CD4-positive, alpha-beta T cell treated with Interleukin-17A for 4 hours (primary cell): ENCODE measurements around the gene CCNB1IP1.
"Not testable (repeated sequence)": the region's sequence is repeated elsewhere in the genome, so short reads cannot be mapped to it uniquely, and the experiment has no call there.

Experiments
- DNase-seq: peaks from one replicate; pipeline ENCODE4 v3.0.0-alpha.2; 2020; ENCODE audit warnings: mixed read lengths

The CCNB1IP1 gene, protein sequence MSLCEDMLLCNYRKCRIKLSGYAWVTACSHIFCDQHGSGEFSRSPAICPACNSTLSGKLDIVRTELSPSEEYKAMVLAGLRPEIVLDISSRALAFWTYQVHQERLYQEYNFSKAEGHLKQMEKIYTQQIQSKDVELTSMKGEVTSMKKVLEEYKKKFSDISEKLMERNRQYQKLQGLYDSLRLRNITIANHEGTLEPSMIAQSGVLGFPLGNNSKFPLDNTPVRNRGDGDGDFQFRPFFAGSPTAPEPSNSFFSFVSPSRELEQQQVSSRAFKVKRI

DNA sequence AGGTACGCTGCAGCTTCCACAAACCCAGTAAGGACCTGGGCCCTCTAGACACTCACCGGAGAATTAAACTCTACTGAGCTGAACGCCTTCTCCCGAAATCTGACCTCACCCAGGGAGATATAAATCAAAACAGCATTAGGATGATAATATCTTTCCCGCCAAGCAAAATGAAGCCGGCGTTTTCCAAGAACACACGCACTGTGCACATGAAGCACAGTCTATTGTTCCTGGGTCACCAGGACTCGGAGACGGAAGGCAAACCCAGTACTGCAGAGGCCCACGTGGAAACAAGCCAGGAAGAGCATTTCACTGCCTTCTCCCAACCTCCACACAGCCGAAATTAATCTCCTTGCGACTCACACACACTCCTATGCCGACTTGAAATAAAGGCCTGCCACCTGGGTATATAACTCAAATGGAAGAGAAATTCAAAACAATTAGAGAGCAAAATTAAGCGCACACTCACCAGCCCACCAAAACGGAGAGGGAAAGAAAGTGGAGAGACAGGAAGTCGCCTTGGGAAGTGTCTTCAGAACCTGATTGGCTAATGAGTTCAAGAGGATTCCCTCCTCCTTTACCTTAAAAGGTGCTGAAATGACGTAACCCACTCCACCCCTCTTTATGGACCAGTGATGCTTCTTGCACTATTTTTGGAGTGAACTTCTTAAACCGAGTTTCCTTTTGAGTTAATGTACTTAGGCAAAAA lies at the start of gene CCNB1IP1:
Gene CCNB1IP1, minus strand, starts transcription at position 492 of the 706 bp plus-strand sequence. CDS start 16,756 bp downstream, outside the sequence.
- peak; percentile 57 for DNase-seq

DNA sequence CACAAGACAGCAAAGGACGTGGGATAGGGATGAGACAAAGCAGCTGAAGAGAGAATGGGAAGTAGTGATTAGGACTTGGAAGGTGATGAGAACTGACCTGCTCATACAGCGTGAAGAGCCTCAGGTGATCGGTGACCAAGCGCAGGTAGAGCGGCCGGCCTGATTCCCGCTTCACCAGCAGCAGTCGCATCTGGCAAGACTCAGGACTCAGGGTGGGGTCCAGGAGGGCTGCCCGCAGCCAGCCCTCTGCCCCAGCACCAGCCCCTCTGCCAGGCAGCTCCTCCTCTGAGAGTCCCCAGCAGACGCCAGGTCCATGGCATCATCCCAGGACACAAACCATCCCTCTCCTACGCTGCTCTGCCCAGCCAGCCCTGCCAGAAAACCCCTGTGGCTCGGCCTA lies 49.4 kb upstream of the CCNB1IP1 start:
- DNase-seq: no peak

DNA sequence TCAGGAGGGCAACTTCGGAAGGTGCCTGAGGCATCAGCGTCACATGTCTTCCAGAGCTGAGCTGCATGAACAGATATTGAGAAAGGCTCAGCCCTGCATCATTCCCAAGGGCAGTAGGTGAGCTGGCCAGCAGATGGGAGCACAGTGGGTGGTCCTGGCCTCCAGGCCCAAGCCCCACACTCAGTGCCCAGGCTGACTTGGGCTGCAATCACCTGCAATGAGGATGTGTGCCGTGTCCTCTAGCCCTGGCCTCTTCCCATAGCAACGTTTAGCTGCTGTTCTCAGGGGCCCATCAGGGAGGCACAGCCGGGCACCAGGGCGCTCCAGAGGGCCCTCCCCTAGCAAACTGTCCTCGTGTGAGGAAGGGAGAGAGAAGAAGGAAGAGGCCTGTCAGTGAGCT lies 48.3 kb upstream of the CCNB1IP1 start:
- no peak for DNase-seq

DNA sequence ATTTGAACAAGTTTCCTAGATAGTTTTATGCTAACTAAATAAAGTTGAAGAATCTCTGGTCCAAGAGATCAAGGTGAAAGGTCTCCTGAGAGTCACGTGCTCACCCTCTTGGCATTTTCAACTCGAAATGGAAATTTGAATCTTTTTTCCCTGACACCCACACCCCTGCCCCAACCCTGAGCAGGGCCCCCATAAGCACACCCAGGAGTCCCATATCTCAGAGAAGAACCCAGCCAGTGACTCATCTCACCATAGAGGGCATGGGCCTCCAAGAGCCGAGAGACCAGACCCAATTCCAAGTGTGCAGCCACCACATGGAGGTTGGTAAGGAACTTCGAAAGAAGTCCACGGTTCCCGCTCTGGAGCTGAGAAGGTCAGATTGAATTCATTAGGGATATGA lies 47.6 kb upstream of the CCNB1IP1 start:
- DNase-seq: no peak

DNA sequence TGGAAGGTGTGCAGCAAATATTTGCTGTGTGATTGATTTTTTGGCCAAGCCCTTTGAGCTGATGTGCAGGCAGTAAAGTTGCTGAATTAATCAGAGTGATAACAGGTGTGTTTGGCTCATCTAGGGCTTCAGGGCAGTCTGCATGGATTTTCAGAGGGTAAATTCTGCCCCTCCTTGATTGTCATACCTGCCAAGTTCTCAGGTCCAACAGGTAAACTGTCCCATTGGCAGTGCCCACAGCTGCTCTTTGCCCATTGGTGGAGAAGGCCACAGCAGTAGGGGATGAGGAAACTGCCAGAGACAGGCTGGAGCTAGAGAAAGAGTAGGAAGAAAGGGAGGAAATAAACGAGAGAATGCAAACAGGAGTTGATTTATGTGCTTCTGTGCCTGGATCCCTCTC lies 46.7 kb upstream of the CCNB1IP1 start:
- DNase-seq: no peak

DNA sequence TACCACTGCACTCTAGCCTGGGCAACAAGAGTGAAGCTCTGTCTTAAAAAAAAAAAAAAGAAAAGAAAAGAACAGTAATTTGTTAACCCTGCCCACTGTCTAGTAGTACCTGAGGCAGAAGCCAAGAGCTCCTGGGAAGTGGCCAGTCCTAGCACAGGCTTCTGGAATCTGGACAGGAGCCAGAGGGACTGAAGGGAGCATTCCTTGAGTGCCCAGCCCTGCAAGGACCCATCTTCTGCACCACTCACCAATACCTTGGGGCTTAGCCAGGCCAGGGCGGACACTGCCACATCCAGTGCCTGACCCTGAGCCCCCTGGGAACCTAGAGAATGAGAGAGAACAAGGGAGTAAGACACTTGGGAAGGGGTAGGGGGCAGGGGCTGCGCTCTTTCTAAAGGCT lies 44.1 kb upstream of the CCNB1IP1 start:
- DNase-seq: no peak

DNA sequence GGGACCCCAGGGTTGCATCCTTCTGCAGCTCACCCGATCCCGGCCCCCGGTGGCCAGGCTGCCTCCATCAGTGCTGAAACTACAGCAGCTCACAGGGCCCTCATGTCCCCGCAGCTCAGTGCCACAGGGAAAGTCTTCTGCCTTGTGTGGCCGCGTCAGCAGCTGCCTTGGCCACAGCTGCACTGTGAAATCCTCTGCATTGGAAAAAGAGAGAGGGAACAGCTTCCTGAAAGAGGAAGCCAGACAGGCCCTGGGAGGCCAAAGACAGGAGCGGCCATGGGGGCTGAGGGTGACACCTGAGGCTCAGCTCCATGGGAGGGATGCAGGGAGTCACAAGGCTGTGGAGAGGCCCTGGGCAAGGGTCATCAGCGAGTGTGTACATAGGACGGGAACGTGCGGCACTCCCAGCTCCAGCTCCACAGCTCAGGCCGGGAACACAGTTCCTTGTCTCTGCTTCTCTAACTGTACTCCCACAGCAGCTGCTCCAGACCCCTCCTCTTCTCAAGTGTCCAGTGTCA lies 43.1 kb upstream of the CCNB1IP1 start:
- no peak for DNase-seq

DNA sequence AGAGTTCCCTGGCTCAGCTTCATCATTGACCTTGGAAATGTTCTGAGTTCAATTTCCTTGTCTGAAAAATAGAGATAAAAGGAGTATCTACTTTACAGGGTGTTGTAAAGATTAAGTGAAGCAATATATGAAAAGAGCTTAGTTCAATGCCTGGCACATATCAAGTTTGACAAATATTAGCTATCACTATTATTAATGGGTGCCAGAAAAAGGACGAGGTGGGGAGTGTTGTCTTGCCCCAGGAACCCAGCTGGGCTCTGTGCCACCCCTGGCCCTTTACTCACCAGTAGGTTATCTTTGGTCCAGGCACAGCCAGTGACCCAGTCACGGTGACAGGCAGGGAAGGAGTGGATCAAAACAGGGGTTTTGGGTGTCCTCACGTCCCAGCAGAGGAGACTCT lies 42.4 kb upstream of the CCNB1IP1 start:
- DNase-seq: no peak

DNA sequence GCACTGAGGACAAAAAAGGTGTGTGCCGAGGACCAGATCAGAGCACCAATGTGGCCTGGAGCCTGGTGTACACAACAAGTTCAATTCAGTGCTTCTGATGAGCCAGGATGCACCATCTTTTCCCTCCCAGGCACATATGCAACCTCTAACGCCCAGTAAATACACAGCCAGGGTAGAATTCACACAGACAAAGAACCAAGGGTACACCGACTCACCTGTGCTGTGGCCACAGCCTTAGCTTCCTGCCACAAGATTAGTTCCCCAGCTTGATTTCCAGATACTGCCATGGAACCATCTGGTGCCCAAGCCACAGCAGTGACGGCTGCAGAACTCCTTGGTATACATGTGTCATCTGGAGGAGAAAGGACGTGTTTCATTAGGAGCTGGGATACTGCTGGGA lies 39.7 kb upstream of the CCNB1IP1 start:
- DNase-seq: no peak

DNA sequence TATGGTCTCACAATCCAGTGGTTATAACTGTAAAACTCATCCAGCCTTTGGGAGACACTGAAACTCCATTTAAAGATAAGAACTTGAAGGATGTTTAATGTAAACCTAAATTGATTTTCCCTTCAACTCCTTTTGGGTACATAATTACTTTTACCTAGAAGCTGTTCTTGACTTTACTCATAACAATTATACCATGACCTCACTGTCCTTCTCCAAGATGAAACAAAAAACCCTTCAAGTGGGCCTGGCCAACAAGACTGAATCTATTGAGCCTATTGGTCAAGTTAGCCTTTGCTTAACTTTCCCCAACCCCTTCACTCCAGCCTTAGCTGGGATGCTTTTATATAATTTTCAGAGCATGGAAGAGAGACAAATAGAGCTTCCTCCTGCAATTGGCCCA lies 32.8 kb upstream of the CCNB1IP1 start:
- DNase-seq: no peak

DNA sequence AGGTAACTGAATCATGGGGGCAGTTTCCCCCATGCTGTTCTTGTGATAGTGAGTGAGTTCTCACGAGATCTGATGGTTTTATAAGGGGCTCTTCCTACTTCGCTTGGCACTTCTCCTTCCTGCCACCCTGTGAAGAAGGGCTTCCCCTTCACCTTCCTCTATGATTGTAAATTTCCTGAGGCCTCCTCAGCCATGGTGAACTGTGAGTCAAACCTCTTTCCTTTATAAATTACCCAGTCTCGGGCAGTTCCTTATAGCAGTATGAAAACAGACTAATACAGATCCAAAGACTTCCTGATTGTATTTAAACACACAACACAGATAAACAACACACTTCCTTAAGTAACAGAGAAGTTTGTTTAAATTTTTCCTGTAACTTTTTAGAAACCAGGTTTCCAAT lies 25.4 kb upstream of the CCNB1IP1 start:
- DNase-seq: not testable (repeated sequence)

DNA sequence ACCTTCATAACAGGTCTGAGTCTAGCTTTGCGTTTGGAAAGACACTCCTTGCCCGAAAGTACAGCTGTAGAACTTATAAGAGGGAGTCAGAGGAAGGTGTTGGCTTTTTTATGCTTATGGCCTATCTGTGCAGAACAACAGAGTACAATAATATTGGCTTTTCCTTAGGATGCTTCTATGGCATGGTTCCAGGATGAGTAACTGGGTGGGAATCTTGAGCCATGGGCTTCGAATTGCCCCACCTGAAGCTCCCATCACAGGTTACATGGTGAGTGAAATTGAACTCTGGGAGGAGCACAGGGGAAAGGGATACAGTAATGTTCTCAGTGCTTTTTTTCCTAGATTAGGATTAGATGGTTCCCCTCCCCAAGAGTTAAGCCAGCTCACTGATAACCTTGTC lies 23.3 kb upstream of the CCNB1IP1 start:
- DNase-seq: no peak

DNA sequence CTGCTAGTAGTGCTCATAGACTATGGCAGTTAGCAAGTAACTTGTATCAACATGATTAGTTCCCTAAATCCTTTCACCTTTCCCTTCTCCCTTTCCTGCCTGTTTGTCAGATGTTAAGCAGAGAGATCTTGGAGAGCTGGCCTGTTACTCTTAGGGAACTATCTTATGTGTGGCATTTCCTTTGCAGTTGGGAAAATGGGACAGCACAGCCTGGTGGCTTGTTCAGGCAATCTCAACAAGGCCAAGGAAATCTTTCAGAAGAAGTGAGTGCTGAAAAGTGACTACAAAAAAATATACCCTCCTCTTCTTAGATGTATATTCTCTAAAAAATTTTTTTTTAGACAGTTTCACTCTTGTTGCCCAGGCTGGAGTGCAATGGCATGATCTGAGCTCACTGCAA lies 17.8 kb upstream of the CCNB1IP1 start:
- no peak for DNase-seq

DNA sequence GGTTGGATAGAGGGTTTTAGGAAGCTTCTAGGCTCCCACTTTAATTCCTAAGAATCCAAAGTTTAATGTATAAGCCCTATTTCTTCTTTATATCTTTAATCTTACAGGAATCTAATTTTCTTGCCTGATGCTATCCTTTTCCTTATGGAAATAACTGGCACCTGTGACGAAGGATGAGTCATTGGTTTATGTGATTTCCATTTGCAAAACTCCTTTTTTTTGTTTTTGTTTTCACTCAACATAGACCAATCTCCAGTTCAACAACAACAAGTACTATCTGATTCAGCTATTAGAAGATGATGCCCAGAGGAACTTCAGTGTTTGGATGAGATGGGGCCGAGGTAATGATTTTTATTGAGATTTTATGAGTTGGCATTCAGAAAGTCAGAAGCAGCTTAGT lies 17.2 kb upstream of the CCNB1IP1 start:
- no peak for DNase-seq

DNA sequence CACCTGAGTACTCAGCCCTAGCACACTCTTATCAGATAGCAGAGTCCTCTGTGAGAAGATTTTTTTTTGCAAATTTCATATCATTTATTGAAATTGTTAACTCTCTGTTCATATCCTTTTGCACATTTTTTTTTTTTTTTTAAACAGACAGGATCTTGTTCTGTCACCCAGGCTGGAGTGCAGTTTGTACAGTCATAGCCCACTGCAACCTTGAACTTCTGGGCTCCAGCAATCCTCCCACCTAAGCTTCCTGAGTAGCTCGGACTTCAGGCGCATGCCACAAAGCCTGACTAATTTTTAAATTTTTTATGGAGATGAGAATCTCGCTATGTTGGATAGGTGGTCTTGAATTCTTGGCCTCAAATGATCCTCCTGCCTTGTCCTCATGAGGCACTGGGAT lies 14.7 kb upstream of the CCNB1IP1 start:
- DNase-seq: no peak

DNA sequence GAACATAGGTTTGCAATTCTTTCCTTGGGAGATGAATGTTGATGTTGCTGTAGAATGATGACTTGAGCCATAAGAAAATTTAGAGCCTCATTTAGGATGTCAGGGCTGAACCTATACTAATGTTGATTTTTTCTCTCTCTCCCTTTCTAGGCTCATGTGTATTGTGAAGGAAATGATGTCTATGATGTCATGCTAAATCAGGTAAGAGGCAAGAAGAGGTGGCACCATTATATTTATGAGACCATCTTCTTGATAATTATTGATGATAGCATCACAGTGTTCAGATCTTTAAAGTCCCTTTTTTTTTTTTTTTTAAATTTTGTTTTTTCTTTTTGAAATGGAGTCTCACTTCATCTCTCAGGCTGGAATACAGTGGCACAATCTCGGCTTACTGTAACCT lies 13.6 kb upstream of the CCNB1IP1 start:
- DNase-seq: no peak

DNA sequence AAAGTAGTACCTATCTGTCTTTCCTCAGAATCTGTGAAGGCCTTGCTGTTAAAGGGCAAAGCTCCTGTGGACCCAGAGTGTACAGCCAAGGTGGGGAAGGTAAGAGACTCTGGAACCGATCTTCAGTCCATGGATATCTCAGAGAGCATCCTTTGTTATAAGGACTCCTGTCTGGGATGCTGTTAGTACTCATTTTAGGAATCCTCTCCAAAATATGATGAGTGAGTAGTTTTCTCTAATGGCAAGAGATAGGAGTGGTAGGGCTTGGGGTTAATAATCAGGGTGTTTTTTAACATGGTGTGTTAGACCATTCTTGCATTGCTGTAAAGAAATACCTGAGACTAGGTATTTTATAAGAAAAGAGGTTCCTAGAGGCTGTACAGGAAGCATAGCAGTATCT lies 12.3 kb upstream of the CCNB1IP1 start:
- no peak for DNase-seq

DNA sequence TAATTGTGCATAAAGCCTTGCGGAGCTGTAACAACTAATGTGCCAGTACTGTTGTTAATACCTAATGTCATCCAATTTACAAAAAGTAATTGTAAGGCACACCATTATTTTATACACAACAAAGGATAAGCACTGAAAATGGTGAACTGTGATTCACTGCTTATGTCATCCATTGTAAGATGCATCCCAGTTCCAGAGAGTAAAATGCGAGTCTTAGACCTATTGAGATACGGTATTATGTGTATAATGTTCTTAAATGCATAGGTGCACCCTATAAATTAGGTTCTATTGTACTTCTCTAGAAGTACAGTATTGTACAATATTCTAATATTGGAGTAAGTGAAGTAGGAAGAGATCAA lies 10.8 kb upstream of the CCNB1IP1 start:
- DNase-seq: no peak

DNA sequence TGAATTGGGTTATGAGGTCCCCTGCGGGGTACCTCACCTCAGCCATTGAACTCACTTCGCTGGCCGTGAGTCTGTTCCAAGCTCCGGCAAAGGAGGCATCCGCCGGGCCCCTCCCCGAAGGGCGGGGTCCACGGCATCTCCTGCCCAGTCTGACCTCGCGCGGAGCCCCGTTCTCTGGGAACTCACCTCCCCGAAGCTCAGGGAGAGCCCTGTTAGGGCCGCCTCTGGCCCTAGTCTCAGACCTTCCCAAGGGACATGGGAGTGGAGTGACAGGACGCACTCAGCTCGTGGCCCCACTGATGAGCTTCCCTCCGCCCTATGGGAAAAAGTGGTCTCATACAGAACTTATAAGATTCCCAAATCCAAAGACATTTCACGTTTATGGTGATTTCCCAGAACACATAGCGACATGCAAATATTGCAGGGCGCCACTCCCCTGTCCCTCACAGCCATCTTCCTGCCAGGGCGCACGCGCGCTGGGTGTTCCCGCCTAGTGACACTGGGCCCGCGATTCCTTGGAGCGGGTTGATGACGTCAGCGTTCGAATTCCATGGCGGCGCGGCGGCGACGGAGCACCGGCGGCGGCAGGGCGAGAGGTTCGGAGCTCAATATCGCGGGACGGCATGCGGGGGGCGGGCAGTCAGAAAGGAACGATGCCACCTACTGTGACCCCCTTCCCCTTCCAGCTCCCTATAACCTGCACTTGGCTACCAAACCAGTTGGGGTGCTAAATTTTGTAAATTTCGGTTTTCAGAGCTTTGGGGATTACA lies 10.2 kb upstream of the CCNB1IP1 start, which contains the start of gene PARP2:
Gene PARP2, plus strand, starts transcription at position 544 of the 770 bp plus-strand sequence. Its CDS starts 7 bp downstream, at position 551.
- DNase-seq: peak; percentile 87

DNA sequence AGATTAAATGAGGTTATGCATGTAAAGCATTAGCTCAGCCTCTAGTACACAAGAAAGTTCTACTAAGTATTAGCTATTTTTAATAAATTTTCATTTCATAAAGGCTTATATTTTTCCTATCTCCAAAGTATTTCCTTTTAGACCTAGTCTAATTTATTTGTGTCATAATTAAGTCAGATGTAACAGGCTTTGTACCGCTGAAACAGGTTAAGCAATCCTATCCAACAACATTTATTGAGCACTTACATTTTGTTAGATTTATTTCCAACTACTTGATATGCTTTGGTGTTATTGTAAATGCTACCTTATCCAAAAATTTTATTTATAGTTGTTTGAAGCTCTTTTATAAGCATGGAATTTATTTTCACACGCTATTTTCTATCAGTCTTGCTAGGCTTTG lies 8.6 kb upstream of the CCNB1IP1 start:
- no peak for DNase-seq

DNA sequence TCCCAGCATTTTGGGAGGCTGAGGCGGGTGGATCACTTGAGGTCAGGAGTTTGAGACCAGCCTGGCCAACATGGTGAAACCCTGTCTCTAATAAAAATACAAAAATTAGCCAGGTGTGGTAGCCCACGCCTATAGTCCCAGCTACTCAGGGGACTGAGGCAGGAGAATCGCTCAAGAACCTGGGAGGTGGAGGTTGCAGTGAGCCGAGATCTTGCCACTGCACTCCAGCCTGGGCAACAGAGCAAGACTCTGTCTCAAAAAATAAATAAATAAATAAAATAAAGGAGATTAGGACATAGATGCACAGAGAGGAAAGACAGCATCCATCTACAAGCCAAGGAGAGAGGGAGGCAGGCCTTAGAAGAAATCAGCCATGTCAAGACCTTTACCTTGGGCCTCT lies 8.0 kb upstream of the CCNB1IP1 start:
- not testable (repeated sequence) for DNase-seq

DNA sequence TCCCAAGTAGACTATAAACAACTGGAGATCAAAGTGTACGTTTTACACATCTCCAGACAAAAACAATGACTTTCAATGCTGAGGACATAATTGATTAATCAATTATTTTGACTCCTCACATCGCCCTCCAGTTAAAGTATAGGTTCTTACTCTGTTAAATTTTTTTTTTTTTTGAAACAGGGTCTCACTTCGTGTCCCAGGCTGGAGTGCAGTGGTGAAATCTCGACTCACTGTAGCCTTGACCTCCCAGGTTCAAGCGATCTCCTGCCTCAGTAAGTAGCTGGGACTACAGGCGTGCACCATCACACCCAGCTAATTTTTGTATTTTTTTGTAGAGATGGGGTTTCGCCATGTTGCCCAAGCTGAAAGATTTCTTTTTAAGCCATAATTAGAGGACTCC lies 938 bp upstream of the CCNB1IP1 start:
- no peak for DNase-seq

DNA sequence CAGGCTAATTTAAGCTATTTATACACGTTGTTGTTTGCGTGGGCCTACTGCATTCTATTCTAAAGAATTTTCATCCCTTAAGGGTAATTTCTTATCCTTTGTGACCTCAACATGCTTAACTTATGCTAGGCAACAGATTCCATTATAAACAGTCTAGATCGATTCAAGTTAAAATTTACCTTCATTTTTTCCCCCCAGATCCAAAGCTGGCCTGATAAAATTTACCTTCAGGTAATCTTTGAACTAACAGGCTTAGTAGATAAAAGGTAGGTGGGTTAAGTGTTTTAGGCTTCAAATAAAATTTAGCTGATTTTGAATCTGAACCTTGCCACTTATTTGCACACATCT lies 389 bp upstream of the CCNB1IP1 start:
- DNase-seq: no peak

DNA sequence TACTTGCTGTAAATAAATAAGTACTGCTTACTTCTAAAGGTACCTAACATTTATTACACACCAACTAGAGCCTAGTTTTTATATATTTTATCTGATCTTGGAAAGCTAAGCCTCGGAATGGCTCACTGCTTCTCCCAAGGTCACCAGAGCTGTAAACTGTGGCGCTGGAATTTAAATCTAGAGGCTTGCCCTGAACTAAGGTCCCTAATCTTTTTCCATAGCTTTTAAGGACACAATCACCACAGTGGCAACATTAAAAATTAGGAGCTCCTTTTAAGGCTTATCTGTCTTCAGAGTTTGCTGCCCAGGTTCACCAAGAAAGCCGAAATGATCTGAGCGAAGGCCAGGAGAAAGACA lies 670 bp downstream of the CCNB1IP1 start:
- no peak for DNase-seq
